ENCODE measurements around the gene GIPC3.
"Not testable (repeated sequence)": the region's sequence is repeated elsewhere in the genome, so short reads cannot be mapped to it uniquely, and the experiment has no call there.

Gene GIPC3

DNA sequence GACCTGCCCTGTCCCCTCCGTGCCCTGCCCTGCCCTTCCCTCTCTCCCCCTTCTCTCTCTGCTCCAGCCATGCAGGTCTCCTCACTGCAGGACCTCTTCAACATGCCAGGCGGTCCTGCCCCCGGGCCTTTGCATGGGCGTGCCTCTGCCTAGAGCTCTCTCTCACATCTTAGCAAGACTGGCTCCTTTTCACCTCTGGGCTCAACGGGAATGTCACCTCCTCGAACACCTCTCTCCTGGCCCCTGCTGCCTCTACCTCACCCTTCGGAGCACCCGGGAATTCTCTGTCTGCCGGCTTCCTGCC lies 33.5 kb upstream of the GIPC3 start:
- DNase-seq, result no peak

DNA sequence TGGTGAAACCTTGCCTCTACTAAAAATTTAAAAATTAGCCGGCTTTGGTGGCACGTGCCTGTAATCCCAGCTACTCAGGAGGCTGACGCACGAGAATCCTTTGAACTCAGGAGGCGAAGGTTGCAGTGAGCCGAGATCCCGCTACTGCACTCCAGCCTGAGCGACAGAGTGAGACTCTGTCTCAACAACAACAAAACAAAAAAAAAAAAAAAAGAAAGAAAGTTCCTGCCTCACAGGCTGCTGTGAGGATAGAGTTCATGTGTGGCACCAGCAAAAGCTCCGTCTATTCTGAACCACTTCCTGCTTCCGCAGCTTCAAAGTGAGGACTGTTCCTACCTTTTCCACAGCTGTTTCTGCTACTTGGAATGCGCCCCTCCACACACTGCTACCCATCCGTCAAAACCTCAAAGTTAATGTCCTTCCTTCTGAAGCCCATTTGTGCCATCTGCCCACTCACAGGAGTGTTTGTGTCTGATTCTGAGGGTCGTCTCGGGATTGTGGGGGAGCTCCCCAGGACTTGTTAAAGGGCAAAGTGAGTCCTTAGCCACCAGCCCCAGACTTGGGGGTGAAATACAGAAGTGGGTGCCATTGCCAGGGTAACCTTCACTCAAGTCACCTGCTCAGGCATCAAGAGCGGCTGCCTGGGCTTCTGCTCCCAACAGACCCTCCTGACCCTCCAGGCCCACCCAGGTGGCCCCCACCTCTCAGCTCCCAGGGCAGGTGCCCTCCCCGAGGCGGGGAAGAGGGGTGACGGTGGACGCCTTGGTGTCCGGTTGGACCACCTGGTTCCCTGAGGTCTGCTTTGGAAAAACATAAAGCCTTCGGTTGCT lies 30.8 kb upstream of the GIPC3 start:
- DNase-seq, result no peak

DNA sequence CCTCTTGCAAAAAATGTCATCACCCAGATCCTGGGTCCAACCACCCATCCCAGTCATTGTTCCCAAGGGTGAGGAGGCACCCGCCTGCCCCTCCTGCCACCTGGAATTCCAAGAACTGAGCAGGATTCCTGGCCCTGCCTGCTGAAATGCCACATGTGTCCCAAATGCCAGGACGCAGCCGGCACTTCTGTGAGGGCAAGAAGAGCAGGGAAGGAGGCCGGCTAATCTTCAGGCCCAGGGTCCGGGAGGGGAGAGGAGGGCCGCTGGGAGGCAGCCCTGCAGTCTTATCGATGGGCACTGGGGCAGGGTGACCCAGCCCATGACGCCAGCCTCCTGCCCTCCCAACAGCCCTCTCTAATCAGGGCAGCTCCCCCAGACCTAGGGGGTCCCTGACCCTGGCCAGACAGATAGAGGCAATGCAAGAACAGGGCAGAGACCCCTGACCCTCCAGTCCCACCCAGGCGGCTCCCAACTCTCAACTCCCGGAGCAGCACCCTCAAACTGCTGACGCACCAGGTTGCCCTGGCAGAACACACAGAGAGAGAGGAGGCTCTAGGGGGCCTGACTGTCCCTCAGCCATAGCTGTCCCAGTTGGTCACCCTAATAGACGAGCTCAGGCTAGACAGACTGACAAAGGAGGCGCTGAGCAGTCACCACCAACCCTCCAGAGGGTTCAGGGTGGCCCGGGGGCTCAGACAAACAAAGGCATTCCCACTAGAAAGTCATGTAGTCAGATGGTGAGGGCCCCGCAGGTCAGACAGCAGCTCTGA lies 29.4 kb upstream of the GIPC3 start:
- no peak for DNase-seq

DNA sequence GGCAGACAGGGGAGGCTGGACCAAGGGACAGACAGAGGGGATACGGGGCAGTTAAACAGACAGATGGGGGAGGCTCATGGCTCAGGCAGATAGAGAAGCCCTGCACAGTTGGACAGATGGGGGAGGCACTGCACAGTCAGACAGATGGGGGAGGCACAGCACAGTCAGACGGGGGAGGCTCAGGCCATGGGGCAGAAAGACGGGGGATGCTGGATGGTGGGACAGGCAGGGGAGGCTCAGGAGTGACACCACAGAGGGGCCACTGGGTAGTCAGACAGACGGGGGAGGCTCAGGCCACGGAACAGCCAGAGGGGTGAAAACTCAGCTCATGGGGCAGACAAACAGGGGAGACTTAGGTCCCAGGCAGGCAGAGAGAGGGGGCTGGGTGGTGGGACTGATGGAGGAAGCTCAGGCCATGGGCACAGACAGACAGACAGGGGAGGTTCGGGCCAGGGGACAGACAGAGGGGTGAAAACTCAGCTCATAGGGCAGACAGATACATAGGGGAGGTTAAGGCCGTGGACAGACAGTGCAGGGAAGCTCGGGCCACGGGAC lies 28.8 kb upstream of the GIPC3 start:
- peak; percentile 36 for DNase-seq

DNA sequence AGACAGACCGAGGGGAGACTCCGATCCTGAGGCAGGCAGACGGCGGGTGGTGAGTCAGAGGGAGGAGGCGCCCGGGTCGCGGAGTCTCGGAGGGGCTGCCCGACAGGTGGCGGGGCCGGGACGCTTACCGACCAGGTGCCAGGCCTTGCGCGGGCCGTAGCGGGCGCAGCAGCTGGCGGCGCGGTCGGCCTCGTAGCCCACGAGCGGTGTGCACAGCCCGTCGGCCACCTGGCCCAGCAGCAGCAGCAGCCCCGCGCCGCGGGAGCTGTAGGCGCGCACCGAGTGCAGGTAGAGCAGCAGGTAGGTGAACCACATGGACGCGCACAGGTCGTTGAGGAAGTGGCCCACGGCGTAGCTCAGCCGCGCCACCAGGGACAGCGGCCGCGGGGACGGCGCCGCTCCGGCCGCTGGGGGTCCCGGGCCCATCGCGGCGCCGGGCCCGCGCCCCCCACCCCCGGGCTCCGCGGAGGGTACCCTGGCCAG lies 28.3 kb upstream of the GIPC3 start:
- peak; percentile 75 for DNase-seq

DNA sequence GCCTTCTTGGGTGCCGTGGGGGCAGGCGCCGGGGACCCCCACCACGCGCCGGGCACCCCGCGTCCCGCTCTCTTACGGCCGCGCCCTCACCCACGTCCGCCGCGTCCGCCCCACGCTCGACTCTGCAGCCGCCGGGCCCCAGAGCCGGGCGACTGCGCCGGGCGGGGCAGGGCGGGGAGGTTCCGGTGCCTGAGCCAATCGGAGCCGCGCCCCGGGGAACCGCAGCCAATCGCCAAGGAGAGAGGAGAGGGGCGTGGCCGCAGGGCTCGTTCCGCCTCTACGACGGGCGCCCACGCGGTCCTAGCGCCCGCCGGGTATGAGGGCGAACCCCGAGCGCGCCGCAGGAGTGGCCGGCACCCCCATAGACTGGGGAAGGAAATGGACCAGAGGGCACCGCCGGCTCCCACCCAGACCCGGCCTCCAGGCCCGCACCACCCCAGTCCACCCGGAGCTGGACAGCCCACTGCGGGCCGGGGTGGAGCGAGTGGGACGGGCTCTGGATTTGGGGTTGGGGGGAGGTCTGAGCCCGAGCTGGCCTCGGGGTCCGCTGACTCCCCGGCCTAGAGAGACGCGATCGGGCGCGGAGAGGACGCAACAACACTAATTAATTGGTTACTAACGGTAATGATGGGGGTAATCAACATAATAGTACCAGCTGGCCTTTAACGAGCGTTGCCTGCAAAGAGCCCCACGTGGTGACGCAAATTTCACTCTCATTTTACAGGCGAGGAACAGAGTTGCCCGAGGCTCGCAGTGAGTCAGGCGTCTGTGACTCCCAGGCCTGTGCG lies 27.6 kb upstream of the GIPC3 start, which contains the start of gene MFSD12:
MFSD12 (minus strand) TSS at position 126 of the 788 bp plus-strand sequence. CDS start 183 bp downstream, outside the sequence.
- DNase-seq, result peak; percentile 97

DNA sequence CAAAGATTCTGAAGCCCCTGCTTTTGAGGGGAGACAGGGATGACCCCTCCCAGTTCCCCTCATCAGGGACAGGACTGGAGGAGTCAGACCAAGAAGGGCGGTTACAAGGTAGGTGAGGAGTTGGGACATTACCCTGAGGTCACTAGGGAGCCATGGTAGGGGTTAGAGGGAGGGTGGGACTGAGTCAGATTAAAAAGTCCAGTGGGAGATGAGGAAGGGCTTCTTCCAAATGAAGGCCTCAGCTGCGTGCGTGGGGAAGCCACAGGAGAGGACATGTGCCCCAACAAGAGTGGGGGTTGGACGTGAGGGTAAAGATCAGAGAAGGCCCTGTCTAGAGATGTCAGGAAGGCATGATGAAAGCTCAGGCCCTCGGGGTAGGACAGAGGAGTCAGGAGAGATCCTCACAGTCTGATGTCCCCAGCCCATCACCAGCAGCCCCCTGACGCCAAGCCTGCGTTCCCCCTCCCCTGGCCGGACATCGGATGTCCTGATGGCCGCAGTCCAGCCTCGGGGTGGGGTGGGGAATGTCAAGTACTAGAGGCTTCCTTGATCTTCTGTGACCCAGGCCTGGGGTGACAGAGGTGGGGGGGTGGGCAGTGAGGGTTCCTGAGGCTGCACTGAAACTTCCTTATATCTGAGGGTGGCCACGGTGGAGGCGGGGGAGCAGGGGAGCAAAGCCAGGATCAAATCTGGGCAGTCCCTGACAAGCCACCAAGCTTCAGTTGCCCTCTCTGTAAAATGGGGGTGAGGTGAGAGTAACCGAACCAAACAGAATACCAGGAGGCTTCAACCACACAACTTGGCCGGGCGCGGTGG lies 21.4 kb upstream of the GIPC3 start:
- DNase-seq, result no peak

DNA sequence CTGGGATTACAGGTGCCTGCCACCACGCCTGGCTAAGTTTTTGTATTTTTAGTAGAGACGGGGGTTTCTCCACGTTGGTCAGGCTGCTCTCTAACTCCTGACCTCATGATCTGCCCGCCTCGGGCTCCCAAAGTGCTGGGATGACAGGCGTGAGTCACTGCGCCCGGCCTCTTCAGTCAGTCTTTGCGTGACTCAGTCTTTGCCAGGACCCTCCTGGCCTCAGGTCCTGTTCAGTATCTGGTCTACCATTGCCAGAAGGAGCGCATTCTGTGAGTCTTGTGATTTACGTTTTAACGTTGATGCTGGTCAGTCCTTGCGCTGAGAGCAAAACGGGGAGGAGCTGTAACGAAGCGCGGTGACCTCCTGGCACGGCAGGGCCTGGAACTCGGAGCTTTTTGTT lies 20.1 kb upstream of the GIPC3 start:
- DNase-seq, result no peak

DNA sequence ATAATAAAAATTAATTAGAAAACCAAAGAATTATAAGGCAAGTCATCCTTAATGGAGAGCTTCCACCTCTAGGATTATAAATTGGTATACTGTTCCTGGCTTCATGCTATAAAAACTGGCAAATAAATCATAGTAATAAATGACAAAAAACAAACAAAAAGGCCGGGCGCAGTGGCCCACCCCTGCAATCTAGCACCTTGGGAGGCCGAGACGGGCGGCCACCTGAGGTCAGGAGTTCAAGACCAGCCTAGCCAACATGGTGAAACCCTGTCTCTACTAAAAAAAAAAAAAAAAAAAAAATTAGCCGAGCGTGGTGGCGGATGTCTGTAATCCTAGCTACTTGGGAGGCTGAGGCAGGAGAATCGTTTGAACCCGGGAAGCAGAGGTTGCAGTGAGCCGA lies 15.2 kb upstream of the GIPC3 start:
- not testable (repeated sequence) for DNase-seq

DNA sequence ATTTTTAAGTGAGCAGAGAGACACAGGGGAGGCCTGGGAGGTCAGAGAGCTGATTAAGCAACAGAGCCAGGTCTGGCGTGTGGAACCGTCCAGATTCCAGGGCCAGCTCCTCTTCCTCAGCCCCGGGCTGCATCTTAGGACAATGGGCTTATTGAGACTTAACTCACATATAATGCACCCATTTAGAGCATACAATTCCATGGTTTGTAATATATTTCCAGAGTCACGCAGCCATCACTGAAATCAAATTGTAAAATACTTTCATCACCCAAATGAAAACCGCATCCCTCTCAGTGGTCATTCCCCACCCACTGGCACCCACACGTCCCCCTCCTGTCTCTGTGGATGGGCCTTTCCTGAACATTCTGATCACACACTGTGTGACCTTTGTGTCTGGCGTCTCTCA lies 14.7 kb upstream of the GIPC3 start:
- no peak for DNase-seq

DNA sequence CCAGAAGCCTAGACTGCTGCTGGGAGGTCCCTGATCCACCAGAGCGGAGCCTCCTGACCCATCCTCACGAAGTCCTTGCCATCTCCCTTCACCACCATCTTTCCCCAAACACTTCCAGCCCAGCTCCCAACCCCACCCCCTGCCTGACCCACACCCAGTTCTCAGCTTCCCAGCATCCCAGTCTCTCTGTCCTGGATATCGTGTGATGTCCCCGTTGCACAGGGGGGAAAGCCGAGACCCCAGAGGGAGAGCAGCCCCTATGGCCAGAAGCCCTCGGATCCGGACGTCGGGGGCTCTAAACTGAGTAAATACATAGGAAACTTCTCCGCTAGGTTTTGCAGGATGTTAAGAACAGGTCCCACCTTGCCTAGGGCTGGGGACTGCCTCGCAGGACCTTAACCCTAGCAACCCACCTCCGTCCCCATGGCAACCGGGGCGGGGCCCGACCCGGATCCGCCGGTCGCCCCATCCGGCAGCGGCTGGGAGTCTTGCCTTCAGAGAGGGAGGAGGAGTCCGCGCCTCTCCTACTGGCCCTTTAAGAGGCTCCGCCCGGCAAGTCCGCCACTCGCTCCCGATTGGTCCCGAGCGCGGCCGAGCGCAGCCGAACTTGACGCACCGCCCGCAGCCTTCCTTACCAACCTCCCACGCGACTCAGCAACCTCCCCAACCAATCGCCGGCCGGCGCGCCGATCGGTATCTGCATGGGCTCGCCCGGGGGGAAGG lies 13.0 kb upstream of the GIPC3 start:
- DNase-seq, result peak; percentile 99

DNA sequence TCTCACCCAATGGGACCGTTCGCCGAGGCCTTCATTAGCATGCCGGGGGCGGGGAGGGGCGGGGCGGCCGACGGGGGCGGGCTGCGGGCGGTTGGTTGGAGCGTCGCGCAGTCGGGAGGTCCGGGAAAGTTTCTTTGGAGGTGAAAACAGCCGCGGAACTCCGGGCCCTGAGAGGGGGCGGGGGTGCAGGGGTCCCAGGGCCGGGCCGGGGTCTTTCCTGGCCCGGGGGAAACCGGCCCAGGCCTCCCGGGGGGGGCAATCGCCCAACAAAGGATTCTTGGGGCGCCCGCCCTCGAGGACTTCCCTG lies 12.5 kb upstream of the GIPC3 start, which contains the start of gene HMG20B:
HMG20B (plus strand) TSS at position 90 of the 307 bp plus-strand sequence. CDS start 366 bp downstream, outside the sequence.
- DNase-seq, result no peak

DNA sequence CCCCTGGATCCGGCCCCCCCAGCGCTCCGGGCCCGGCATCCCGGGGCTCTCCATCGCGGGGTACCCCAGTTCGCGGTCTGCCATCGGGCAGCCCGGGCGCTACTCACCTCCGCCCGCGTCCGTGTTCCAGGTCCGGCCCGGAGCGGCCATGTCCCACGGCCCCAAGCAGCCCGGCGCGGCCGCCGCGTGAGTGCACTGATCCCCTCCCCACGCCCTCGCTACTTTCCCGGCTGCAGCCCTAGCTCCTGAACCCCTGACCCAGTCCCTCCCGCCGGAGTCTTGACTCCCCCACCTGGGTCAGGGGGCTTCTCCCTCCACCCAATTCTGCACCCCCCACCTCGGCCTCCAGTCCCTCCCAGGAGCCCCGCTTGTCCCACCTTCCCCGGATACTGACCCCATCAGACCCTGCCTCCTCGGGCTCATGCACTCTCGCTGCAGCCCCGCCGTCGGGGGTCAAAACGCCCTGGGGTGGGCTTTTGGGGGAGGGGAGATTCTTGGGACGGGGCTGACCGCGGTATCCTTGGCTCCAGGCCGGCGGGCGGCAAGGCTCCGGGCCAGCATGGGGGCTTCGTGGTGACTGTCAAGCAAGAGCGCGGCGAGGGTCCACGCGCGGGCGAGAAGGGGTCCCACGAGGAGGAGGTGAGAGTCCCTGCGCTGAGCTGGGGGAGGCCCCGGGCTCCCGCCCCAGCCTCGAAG lies 12.0 kb upstream of the GIPC3 start:
- DNase-seq, result peak; percentile 51

DNA sequence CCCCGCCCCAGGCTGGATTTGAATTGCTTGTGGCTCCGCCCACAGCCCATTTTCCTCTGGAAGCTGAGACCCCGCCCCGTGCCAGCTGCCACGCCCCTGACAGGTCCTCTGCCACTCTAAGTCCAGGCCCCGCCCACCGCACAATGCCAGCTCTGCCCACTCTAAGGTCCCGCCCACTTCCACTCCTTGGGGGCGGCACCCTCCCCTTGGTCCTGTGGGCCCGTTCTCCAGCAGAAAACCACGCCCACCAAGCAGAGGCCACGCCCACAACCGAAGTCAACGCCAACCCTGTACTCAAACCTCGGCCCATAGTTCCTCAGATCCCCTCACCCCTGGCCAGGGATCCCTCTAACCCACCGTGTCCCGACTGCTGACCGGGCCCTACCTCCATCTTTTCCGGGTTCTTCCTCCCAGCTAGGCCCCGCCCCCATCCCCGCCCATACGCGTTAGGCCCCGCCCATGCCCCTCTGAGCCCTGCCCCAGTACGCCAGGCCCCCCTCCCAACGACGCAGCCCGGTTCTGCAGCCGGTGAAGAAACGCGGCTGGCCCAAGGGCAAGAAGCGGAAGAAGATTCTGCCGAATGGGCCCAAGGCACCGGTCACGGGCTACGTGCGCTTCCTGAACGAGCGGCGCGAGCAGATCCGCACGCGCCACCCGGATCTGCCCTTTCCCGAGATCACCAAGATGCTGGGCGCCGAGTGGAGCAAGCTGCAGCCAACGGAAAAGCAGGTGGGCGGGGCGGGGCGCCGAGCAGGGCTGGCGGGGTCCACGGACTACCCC lies 11.2 kb upstream of the GIPC3 start:
- DNase-seq, result peak; percentile 99

DNA sequence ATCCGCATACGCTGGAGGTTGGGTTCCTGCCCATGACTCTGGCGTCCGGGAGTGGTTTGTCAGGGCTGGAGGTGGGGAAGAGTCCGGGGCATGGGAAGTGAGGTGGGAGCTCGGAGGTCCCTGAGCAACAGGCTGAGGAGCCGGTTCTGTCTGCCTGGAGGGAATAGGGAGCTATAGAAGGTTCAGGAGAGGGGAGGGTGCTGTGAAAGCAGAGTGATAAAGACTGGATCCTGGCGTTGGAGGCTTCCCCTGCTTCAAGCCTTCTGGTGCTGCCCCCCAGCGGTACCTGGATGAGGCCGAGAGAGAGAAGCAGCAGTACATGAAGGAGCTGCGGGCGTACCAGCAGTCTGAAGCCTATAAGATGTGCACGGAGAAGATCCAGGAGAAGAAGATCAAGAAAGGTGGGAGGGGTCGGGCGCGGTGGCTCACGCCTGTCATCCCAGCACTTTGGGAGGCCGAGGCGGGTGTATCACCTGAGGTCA lies 10.0 kb upstream of the GIPC3 start:
- DNase-seq, result peak; percentile 42

DNA sequence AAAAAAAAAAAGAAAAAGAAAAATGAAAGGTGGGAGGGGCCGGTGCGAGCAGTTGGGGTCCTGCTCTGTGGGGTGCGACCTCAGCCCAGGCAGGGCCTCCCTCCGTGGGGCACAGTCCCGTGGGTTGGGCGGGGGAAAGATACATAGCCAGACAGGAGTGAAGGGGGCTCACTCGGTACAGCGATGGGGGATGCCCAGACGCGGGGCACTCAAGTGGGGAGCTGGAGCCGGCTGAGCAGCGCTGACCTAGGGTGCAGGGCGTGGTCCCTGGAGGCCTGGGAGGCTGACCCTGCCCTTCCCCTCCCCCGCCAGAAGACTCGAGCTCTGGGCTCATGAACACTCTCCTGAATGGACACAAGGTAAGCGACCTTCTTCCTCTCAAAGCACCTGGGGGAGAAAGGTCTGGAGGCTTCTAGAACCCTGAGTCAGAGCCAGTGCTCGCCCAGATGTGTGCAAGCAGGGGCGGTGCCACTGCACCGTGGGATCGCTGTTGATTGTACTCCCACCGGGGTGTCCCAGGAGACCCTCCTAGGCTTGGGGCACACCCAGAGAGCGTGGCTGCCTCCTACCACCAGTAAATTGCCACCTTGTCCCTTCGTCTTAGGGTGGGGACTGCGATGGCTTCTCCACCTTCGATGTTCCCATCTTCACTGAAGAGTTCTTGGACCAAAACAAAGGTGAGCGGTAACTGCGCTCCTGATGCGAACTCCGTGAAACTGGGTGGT lies 9.2 kb upstream of the GIPC3 start:
- no peak for DNase-seq

DNA sequence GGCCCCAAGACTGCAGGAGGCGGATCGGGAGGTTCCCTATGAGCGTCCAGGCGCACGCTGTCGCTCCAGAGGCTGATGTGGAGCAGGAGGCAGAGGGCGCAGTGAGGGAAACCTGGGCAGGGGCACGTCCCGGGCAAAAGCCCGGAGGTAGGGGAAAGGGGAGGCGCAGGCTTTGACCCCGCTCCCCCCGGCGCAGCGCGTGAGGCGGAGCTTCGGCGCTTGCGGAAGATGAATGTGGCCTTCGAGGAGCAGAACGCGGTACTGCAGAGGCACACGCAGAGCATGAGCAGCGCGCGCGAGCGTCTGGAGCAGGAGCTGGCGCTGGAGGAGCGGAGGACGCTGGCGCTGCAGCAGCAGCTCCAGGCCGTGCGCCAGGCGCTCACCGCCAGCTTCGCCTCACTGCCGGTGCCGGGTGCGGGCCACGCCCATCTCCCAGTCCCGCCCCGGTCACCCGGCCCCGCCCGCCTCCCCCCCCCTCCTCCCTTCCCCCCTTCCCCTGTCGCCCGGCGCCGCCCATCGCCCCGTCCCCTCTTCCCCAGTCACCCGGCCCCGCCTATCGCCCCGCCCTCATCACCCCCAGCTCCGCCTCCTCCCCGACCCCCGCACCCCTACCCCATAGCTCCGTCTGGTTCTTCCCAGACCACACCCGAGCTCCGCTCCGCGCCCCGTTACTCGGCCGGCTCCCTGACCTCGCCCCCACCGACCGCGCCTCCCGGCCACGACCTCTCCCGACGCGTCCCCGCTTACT lies 8.4 kb upstream of the GIPC3 start:
- no peak for DNase-seq

DNA sequence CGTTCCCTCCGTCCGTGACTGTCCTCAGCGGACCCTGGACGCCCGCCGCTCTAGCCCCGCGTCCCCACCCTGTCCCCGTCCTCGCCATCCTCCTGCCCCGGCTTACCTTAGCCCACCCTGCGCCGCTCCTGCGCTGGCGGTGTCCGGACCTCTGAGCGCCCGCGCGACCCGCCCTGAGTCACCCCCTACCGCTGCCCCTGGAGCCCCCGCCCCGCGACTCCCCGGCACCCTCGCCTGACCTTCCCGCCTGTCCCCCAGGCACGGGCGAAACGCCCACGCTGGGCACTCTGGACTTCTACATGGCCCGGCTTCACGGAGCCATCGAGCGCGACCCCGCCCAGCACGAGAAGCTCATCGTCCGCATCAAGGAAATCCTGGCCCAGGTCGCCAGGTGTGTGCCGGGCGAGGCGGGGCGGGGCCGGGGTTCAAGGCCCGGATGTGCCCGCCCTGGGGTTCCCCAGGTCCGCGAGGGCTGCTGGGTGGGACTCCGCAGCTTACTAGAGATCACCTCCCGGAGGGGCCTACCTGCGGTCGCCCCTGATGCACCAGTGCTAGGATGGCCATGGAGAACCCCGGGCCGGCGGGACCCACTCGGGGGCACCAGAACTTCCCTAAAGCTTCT lies 7.4 kb upstream of the GIPC3 start:
- DNase-seq, result no peak
